ENCODE data around the gene HPDL.

HPDL gene

DNA sequence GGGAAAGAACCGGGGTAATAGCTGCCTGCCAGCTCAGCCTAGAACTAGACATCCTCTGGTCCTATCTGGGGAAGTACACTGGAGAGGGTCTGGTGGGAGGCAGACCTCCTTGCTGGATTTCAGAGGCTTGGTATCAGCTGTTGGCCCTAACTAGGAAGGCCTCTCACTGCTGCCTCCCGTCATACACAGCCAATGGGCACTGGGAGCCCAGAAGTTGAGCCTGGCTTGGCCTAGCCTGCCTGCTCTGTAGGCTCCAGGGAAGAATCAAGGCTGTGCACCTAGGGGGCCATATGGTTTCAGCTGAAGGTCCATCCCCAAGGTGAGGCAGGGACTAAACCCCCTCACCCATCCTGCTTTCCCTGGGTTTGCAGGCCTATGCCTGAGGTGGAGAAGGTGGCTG lies 17.8 kb downstream of the HPDL start:
- DNase-seq (ENCODE audit: low read depth, low spot score): no peak
- TF ChIP-seq, protein P1, sequence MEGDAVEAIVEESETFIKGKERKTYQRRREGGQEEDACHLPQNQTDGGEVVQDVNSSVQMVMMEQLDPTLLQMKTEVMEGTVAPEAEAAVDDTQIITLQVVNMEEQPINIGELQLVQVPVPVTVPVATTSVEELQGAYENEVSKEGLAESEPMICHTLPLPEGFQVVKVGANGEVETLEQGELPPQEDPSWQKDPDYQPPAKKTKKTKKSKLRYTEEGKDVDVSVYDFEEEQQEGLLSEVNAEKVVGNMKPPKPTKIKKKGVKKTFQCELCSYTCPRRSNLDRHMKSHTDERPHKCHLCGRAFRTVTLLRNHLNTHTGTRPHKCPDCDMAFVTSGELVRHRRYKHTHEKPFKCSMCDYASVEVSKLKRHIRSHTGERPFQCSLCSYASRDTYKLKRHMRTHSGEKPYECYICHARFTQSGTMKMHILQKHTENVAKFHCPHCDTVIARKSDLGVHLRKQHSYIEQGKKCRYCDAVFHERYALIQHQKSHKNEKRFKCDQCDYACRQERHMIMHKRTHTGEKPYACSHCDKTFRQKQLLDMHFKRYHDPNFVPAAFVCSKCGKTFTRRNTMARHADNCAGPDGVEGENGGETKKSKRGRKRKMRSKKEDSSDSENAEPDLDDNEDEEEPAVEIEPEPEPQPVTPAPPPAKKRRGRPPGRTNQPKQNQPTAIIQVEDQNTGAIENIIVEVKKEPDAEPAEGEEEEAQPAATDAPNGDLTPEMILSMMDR (IDR thresholded peaks at IDR 0.05; ENCODE audit: insufficient read depth, low read length, missing control alignments): no peak
- ChIA-PET POLR2A (no interaction called here), CTCF (interaction anchor here (1.9 to 5.5 kb wide), 2 partner anchors 14 to 148 kb away, joined by 5 to 39 read pairs; no protein-coding TSS in a partner anchor)
- no peak overlapping the region for H3K4me3 ChIP-seq (ENCODE audit: low read depth, low read length)

DNA sequence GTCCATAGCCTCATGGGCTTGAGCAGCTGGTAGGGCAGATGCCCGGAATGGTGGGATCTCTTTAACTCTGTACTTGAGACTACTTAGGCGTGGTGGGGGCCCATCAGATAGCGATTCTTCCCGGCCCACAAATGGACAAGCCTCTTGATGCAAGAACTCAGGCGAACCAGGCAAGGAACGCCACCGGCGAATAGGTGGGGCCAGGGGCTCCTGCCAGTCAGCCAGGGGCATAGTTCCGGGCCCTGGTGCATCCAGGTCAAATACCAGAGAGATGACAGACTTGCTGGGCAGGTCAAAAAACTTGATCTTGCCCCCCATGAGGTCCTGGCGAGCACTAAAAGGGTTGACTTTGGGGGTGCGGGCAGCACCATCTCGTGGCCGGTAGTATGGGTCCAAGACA lies 18.3 kb downstream of the HPDL start:
- ChIA-PET CTCF (interaction anchor here (1.9 to 7.7 kb wide), 2 partner anchors 14 to 15 kb away, joined by 5 to 83 read pairs; no protein-coding TSS in a partner anchor), POLR2A (no interaction called here)
- H3K4me3 ChIP-seq (ENCODE audit: low read depth, low read length): no peak overlapping the region
- TF ChIP-seq, protein P1 (IDR thresholded peaks at IDR 0.05; ENCODE audit: insufficient read depth, low read length, missing control alignments): no peak
- no peak for DNase-seq (ENCODE audit: low read depth, low spot score)

DNA sequence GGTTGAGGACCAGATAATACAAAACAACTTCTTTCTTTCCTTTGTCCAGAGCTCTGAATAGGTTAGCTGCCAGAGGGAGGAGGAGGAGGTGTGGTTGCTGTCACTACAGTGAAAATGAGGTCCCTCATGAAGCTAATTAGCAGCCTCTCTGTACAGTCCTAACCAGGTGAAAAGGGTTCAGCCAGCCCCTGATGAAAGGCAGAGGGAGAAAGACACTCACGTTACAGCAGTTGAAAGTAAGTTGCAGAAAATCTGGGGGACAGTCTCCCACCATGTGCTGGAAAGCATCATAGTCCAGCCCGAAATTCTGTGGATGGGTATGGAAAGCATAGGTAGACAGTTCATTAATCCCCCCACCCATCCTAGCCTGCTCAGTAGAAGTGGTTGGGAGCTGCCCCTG lies 19.8 kb downstream of the HPDL start:
- ChIA-PET CTCF (interaction anchor here (0.9 to 16.3 kb wide), 7 partner anchors 14 to 332 kb away, joined by 3 to 418 read pairs (median 4); partner anchors contain the start of gene TESK2), POLR2A (interaction anchor here (1.1 kb wide), 1 partner anchor 144 kb away, joined by 4 read pairs; the partner anchor contains the start of gene TESK2)
- DNase-seq (ENCODE audit: low read depth, low spot score): no peak
- H3K4me3 ChIP-seq (ENCODE audit: low read depth, low read length): no peak overlapping the region
- TF ChIP-seq, protein P1 (IDR thresholded peaks at IDR 0.05; ENCODE audit: insufficient read depth, low read length, missing control alignments): no peak

GRCh38 chr1:45348020-45348419 lies 21.3 kb downstream of the HPDL start:
- no peak for DNase-seq (ENCODE audit: low read depth, low spot score)
- POLR2A ChIA-PET: interaction anchor here (1.8 to 2.4 kb wide), 2 partner anchors 8 to 173 kb away, joined by 7 to 14 read pairs; partner anchors contain the start of genes MUTYH, PRDX1 and TOE1
- CTCF ChIA-PET: interaction anchor here (0.9 to 16.3 kb wide), 9 partner anchors 8 to 618 kb away, joined by 3 to 418 read pairs (median 3); partner anchors contain the start of genes MUTYH, TESK2 and TOE1
- TF ChIP-seq, protein P1 (IDR thresholded peaks at IDR 0.05; ENCODE audit: insufficient read depth, low read length, missing control alignments): no peak
- H3K4me3 ChIP-seq (ENCODE audit: low read depth, low read length): no peak overlapping the region

- POLR2A ChIA-PET: interaction anchor here (1.8 to 2.4 kb wide), 2 partner anchors 9 to 173 kb away, joined by 7 to 14 read pairs; partner anchors contain the start of genes MUTYH, PRDX1 and TOE1
- TF ChIP-seq, protein P1 (IDR thresholded peaks at IDR 0.05; ENCODE audit: insufficient read depth, low read length, missing control alignments): no peak
- no peak for DNase-seq (ENCODE audit: low read depth, low spot score)
- CTCF ChIA-PET: interaction anchor here (1.0 to 16.3 kb wide), 8 partner anchors 9 to 334 kb away, joined by 3 to 418 read pairs (median 5); partner anchors contain the start of genes MUTYH, TESK2 and TOE1
- no peak overlapping the region for H3K4me3 ChIP-seq (ENCODE audit: low read depth, low read length)
These were observed 21.9 kb downstream of the HPDL start for GRCh38 chr1:45348609-45348965.

DNA sequence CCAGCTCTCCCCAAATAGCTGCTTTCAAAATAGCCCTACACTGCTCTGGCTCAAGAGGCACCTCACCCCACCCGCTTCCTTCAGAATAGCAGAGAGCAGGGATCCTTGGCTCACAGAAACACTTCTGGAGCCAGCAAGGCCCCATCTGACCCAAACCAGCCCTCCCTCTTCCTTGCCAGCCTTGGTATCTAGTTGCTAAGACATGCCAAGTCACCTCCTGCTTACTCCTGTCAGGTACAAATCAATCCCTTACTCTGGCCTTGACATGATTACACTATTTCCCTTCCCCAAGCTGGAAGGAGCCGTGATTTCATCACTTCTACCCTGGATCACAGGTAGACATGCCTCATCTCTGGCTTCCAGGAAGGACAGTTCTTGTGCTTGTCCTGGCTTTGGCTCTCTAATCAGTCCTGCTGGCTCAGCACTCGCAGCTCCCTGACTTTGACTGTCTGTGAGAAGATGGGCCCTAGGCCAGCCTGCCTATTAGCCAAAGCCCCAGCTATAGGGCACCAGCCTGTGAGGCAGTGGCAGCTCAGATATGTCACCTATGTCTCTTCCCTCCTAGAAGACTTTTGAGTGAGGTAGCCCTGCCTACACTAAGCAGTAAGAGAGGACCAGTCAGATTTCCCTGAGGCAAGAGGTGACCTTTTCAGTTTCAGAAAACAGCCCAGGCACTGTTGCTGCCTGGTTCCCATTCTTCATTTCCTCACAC lies 22.4 kb downstream of the HPDL start:
- ChIA-PET CTCF (interaction anchor here (1.0 to 16.3 kb wide), 8 partner anchors 9 to 335 kb away, joined by 3 to 418 read pairs (median 5); partner anchors contain the start of genes MUTYH, TESK2 and TOE1), POLR2A (interaction anchor here (0.6 to 2.4 kb wide), 3 partner anchors 9 to 172 kb away, joined by 3 to 14 read pairs (median 7); partner anchors contain the start of genes MUTYH, PRDX1 and TOE1)
- TF ChIP-seq, protein P1 (IDR thresholded peaks at IDR 0.05; ENCODE audit: insufficient read depth, low read length, missing control alignments): no peak
- H3K4me3 ChIP-seq (ENCODE audit: low read depth, low read length): no peak overlapping the region
- DNase-seq (ENCODE audit: low read depth, low spot score): no peak

Measured in AG04449 (cell line).